Measurements from ENCODE around the gene TNFRSF14. TPM values are rescaled to one million over a fixed set of nuclear protein-coding genes. Genes with fewer than 3 reads are reported as not detected.

Gene TNFRSF14
- total and polyA plus RNA-seq, 2 donors (not counting 1 experiment from before 2014, with no cell fraction given), result 239 to 427 TPM

DNA sequence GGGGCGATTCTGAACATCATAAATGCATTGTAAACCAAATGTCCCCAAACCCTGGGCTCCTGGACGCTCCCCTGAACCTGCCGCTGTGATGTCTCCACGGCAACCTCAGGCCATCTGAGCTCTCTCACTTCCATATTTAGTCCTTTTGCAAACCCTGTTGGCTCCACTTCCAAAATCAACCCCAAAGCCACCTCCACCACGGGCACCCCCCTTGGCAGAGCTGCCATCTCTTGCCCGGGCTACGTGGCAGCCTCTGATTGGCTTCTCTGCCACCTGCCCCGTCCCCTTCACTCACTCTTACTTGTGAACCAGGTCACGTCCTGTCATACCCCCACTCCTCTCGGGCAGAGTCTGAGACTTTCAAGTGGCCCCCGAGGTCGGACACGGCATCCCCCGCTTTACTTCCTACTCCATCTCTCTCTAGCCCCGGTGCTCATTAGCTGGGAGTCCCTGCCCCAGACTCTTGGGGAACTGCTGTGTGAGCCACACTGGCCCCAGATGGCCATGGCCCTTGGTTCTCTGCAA, 46.2 kb downstream of the TNFRSF14 start:
- Histone ChIP-seq H3K79me2 (ENCODE audit: control insufficient read depth, insufficient read depth, low read length) (no peaks in the 10 kb centered on the region), H3K36me3 (replicated peaks in 1 of 2; ENCODE audit: control extremely low read depth in 1 of 2, control insufficient read depth in 1 of 2, extremely low read depth in 1 of 2, insufficient read depth in 2 of 2, low read length in 1 of 2) (no peaks in the 10 kb centered on the region), H3K4me3 (ENCODE audit: control extremely low read depth in 1 of 5, extremely low read depth in 1 of 5, insufficient read depth in 1 of 5, low read depth in 2 of 5, low read length in 4 of 5) (no peak overlapping the region), H3K9me3 (ENCODE audit: control extremely low read depth in 1 of 3, control insufficient read depth in 2 of 3, insufficient read depth in 1 of 3, low read length in 2 of 3) (peaks cover 2 to 8% (median 5%) of the 10 kb centered on the region in 3 donors), H2AFZ (ENCODE audit: insufficient read depth, low read depth, low read length, poor library complexity, severe bottlenecking) (no peak overlapping the region), H3K27ac (ENCODE audit: low read length in 2 of 2) (no peak overlapping the region), H4K20me1 (ENCODE audit: control insufficient read depth, insufficient read depth, low read length, poor library complexity, severe bottlenecking) (no peaks in the 10 kb centered on the region), H3K27me3 (replicated peaks in 1 of 4; ENCODE audit: control extremely low read depth in 1 of 4, control insufficient read depth in 3 of 4, insufficient read depth in 4 of 4, low read length in 3 of 4) (peaks cover 0 to 13% (median 1%) of the 10 kb centered on the region in 4 experiments), H3K4me2 (replicated peaks; ENCODE audit: low read depth, low read length, poor library complexity, severe bottlenecking) (no peak overlapping the region), H3K9ac (ENCODE audit: low read length) (no peak overlapping the region), H3K4me1 (ENCODE audit: control insufficient read depth in 2 of 2, insufficient read depth in 2 of 2, low read length in 2 of 2) (no peaks in the 10 kb centered on the region)
- DNase-seq (no peak), ATAC-seq (ENCODE audit: low read depth) (no peak)
- H3K27ac Mint-ChIP-seq, result no peak overlapping the region
- intact Hi-C loops (cut with micrococcal nuclease), result no loop called here
- H3K9me3 Mint-ChIP-seq (ENCODE audit: insufficient read depth), result peaks cover 2% of the 10 kb centered on the region
- H3K27me3 Mint-ChIP-seq, result peaks cover 21% of the 10 kb centered on the region
- ChIA-PET CTCF (no interaction called here), POLR2A (no interaction called here)
- H3K4me1 Mint-ChIP-seq, result no peaks in the 10 kb centered on the region
- no peak for TF ChIP-seq EZH2 (IDR thresholded peaks at IDR 0.05; ENCODE audit: borderline replicate concordance, insufficient read depth, low read depth, low read length, poor library complexity, severe bottlenecking)
- TF ChIP-seq, protein P1, sequence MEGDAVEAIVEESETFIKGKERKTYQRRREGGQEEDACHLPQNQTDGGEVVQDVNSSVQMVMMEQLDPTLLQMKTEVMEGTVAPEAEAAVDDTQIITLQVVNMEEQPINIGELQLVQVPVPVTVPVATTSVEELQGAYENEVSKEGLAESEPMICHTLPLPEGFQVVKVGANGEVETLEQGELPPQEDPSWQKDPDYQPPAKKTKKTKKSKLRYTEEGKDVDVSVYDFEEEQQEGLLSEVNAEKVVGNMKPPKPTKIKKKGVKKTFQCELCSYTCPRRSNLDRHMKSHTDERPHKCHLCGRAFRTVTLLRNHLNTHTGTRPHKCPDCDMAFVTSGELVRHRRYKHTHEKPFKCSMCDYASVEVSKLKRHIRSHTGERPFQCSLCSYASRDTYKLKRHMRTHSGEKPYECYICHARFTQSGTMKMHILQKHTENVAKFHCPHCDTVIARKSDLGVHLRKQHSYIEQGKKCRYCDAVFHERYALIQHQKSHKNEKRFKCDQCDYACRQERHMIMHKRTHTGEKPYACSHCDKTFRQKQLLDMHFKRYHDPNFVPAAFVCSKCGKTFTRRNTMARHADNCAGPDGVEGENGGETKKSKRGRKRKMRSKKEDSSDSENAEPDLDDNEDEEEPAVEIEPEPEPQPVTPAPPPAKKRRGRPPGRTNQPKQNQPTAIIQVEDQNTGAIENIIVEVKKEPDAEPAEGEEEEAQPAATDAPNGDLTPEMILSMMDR (IDR thresholded peaks at IDR 0.05), result no peak
- no peak overlapping the region for H3K4me3 Mint-ChIP-seq
- WGBS (ENCODE audit: insufficient coverage), result 73% methylated on average over 14 of the region's 15 CpGs

DNA sequence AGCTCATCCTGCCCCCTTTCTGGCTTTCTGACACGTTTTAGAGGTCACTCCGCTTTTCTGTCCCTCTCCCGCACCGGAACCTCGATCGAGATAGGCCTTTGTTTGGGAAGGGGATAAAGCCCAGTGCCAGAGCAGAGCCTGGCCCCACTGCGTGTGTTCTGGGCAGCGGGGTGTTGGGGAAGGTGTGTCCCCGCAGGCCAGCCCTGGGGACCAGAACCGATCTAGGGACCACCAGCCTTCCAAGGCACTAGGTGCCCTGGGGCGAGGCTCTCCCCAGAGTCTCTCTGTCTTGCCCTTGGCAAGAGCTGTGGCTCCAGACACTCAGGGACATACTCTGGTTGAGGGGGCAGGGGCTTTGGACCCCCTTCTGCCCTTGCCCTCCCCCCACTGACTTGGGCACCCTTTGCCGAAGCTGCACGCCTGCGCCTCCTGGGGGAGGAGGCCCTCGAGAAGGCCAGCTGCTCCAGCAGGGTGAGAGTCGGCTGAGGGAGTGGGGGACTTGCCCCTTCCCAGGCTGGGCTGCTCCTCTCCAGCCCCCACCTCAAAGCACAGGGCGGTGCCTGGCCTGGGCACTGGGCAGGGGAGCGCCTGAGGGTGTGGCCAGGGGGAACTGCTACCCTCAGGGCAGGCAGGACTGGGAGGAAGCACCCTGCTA, 46.8 kb downstream of the TNFRSF14 start:
- Histone ChIP-seq H3K27ac (ENCODE audit: low read length in 2 of 2) (no peak overlapping the region), H3K4me2 (replicated peaks; ENCODE audit: low read depth, low read length, poor library complexity, severe bottlenecking) (no peak overlapping the region), H2AFZ (ENCODE audit: insufficient read depth, low read depth, low read length, poor library complexity, severe bottlenecking) (no peak overlapping the region), H3K4me1 (ENCODE audit: control insufficient read depth in 2 of 2, insufficient read depth in 2 of 2, low read length in 2 of 2) (no peaks in the 10 kb centered on the region), H3K9ac (ENCODE audit: low read length) (no peak overlapping the region), H3K79me2 (ENCODE audit: control insufficient read depth, insufficient read depth, low read length) (no peaks in the 10 kb centered on the region), H3K9me3 (ENCODE audit: control extremely low read depth in 1 of 3, control insufficient read depth in 2 of 3, insufficient read depth in 1 of 3, low read length in 2 of 3) (peaks cover 2 to 8% (median 5%) of the 10 kb centered on the region in 3 donors), H3K36me3 (replicated peaks in 1 of 2; ENCODE audit: control extremely low read depth in 1 of 2, control insufficient read depth in 1 of 2, extremely low read depth in 1 of 2, insufficient read depth in 2 of 2, low read length in 1 of 2) (no peaks in the 10 kb centered on the region), H3K27me3 (replicated peaks in 1 of 4; ENCODE audit: control extremely low read depth in 1 of 4, control insufficient read depth in 3 of 4, insufficient read depth in 4 of 4, low read length in 3 of 4) (peaks cover 0 to 10% (median 1%) of the 10 kb centered on the region in 4 experiments), H4K20me1 (ENCODE audit: control insufficient read depth, insufficient read depth, low read length, poor library complexity, severe bottlenecking) (no peaks in the 10 kb centered on the region), H3K4me3 (ENCODE audit: control extremely low read depth in 1 of 5, extremely low read depth in 1 of 5, insufficient read depth in 1 of 5, low read depth in 2 of 5, low read length in 4 of 5) (no peak overlapping the region)
- H3K27ac Mint-ChIP-seq, result no peak overlapping the region
- TF ChIP-seq EZH2 (IDR thresholded peaks at IDR 0.05; ENCODE audit: borderline replicate concordance, insufficient read depth, low read depth, low read length, poor library complexity, severe bottlenecking), result no peak
- TF ChIP-seq, protein P1 (IDR thresholded peaks at IDR 0.05), result no peak
- CTCF ChIA-PET, result interaction anchor here (0.9 kb wide), 1 partner anchor 33 kb away, joined by 3 read pairs; no protein-coding TSS in a partner anchor
- intact Hi-C loops (cut with micrococcal nuclease), result no loop called here
- DNase-seq (no peak), ATAC-seq (ENCODE audit: low read depth) (no peak)
- no peak overlapping the region for H3K4me3 Mint-ChIP-seq
- WGBS (ENCODE audit: insufficient coverage), result 87% methylated on average over 12 of the region's 18 CpGs
- no peaks in the 10 kb centered on the region for H3K4me1 Mint-ChIP-seq
- H3K27me3 Mint-ChIP-seq, result peaks cover 15% of the 10 kb centered on the region
- peaks cover 2% of the 10 kb centered on the region for H3K9me3 Mint-ChIP-seq (ENCODE audit: insufficient read depth)
- POLR2A ChIA-PET, result no interaction called here

All from B cell (primary cell).